Activated B cell treated with CpG ODN at 0.5 μM for 24 hours (primary cell): ENCODE results near the gene ADM2. TPM values are rescaled to one million over a fixed set of nuclear protein-coding genes. Genes with fewer than 3 reads are reported as not detected.
A peak's percentile ranks its signal among the peaks of the same experiment; 100 is the strongest.
"Not testable (repeated sequence)": the region's sequence is repeated elsewhere in the genome, so short reads cannot be mapped to it uniquely, and the experiment has no call there.

Experiments
- ATAC-seq: fragments of 200-7000 bp; cut with Tn5 transposase; one replicate; pipeline ENCODE4 v1.10.0; 2021; ENCODE audit warnings: low read depth, mild to moderate bottlenecking, moderate library complexity
- CTCF ChIA-PET: fragments of 350-600 bp; sonication (Branson Sonifier 250); formaldehyde crosslinking; loops from one replicate; lab custom pipeline; 2021; ENCODE audit warnings: antibody characterized with exemption; lab: Charles Lee
- POLR2A ChIA-PET: fragments of 350-600 bp; sonication (Branson Sonifier 250); formaldehyde crosslinking; loops from one replicate; lab custom pipeline; 2021; ENCODE audit warnings: antibody characterized with exemption; lab: Charles Lee
- DNase-seq: peaks from one replicate; pipeline ENCODE4 v3.0.0; 2022
- H3K27ac Mint-ChIP-seq: one replicate; pipeline ENCODE4 v1.8.0; 2020; ENCODE audit warnings: mixed read lengths
- H3K27me3 Mint-ChIP-seq: one replicate; pipeline ENCODE4 v1.8.0; 2021; ENCODE audit warnings: mixed read lengths
- H3K36me3 Mint-ChIP-seq: one replicate; pipeline ENCODE4 v1.8.0; 2021; ENCODE audit warnings: low read depth, mixed read lengths
- H3K4me1 Mint-ChIP-seq: one replicate; pipeline ENCODE4 v1.8.0; 2021; ENCODE audit warnings: mixed read lengths
- H3K4me3 Mint-ChIP-seq: one replicate; pipeline ENCODE4 v1.8.0; 2020; ENCODE audit warnings: mild to moderate bottlenecking, mixed read lengths
- H3K9me3 Mint-ChIP-seq: one replicate; pipeline ENCODE4 v1.8.0; 2020; ENCODE audit warnings: mixed read lengths
- intact Hi-C: fragments of 100-400 bp; cut with micrococcal nuclease; formaldehyde crosslinking; loops from one replicate; pipeline ENCODE4 v1.15.1; 2024
- total RNA-seq: library from RNA; stranded (reverse); gene quantifications from 2 replicates; pipeline ENCODE4 v1.2.3, GENCODE V29; 2022
- TF ChIP-seq, protein P1 (sequence below): fragments of 200-600 bp; IDR thresholded peaks from one replicate; pipeline ENCODE4 v1.8.0; 2022; ENCODE audit warnings: antibody characterized with exemption, mild to moderate bottlenecking

The ADM2 gene, protein sequence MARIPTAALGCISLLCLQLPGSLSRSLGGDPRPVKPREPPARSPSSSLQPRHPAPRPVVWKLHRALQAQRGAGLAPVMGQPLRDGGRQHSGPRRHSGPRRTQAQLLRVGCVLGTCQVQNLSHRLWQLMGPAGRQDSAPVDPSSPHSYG
- 5.1 and 5.2 TPM in 2 replicates for total RNA-seq

DNA sequence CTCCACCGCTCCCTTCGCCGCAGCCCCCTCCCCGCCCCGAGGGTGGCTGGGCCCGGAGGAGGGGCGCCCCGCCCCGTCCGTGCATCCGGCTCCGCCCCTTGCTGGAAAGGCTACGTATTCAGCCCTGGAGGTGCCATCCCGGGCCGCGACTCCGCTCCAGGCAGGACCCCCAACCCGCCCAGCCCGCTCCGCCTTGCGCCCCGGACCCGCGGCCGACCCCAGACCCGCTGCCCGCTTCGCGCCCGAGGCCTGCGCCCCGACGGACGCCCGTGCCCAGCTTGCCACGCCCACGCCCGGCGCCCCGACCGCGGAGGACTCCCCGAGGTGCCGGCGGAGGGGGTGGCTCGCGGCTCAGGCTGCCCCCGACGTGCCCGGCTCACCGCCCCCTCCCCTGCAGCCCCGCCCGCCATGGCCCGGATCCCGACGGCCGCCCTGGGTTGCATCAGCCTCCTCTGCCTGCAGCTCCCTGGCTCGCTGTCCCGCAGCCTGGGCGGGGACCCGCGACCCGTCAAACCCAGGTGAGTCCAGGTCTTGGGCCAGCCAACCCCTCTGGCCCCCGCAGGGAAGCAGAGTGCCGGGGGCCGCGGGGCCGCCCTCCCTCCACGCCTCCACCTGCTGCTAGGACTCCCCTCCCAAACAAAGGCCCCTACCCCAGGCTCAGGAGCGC is at the start of gene ADM2:
Gene ADM2 (plus strand): TSS at position 104 of the 667 bp plus-strand sequence. CDS start 305 bp downstream, at position 409.
- ATAC-seq (peak; percentile 86), DNase-seq (peak; percentile 69)
- intact Hi-C loops = loop anchor here (1.0 kb wide), 1 partner anchor 11 kb away; no protein-coding TSS in a partner anchor
- TF ChIP-seq, protein P1, sequence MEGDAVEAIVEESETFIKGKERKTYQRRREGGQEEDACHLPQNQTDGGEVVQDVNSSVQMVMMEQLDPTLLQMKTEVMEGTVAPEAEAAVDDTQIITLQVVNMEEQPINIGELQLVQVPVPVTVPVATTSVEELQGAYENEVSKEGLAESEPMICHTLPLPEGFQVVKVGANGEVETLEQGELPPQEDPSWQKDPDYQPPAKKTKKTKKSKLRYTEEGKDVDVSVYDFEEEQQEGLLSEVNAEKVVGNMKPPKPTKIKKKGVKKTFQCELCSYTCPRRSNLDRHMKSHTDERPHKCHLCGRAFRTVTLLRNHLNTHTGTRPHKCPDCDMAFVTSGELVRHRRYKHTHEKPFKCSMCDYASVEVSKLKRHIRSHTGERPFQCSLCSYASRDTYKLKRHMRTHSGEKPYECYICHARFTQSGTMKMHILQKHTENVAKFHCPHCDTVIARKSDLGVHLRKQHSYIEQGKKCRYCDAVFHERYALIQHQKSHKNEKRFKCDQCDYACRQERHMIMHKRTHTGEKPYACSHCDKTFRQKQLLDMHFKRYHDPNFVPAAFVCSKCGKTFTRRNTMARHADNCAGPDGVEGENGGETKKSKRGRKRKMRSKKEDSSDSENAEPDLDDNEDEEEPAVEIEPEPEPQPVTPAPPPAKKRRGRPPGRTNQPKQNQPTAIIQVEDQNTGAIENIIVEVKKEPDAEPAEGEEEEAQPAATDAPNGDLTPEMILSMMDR = no peak
- no peak within 1 kb of the TSS for H3K27ac Mint-ChIP-seq
- H3K36me3 Mint-ChIP-seq = no peaks in the 10 kb centered on the region
- POLR2A ChIA-PET = interaction anchor here (0.6 to 2.7 kb wide), 5 partner anchors 12 to 140 kb away, joined by 3 to 13 read pairs (median 4); no protein-coding TSS in a partner anchor
- no peaks in the 10 kb centered on the region for H3K27me3 Mint-ChIP-seq
- H3K4me1 Mint-ChIP-seq = peaks cover 10% of the 10 kb centered on the region
- peak within 1 kb of the TSS; percentile 76 for H3K4me3 Mint-ChIP-seq
- CTCF ChIA-PET = no interaction called here
- no peaks in the 10 kb centered on the region for H3K9me3 Mint-ChIP-seq

DNA sequence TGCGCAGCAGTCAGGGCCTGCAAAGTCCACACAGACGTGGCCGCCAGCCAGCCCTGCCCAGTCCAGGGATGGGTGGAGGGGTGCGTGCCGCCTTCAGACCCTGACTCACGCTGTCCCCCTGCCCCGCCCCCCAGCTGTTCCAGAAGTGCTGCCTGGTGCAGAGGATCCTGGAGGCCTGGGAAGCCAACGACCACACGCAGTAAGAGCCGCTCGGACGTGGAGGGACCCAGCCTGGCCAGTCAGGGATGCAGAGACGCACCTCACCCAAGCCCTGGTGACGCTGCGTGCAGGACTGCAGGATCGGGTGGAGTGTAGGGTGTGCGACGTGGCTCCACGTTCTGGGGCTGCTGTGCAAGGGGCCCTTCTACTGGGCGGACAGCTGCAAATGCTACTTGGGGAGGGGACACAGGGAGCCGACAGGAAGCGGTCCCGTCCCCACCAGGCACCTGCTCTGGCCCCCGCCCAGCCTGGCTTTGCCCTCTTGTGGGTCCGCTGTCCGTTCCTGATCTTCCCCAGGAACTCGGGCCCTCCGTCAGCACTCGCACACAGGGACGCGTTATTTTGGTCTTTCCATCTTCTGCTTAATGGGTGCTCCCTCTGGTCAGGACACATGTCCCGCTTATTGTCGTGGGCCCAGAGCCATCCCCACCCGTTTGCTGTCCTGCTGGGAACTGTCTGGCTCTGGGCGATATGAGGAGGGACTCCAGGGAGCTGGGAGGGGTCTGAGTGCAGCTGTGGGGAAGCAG is 49.0 kb upstream of the ADM2 start:
- intact Hi-C loops = no loop called here
- Mint-ChIP-seq H3K36me3 (peaks cover 58% of the 10 kb centered on the region), H3K27ac (no peak overlapping the region), H3K4me1 (no peaks in the 10 kb centered on the region), H3K27me3 (no peaks in the 10 kb centered on the region), H3K9me3 (no peaks in the 10 kb centered on the region), H3K4me3 (no peak overlapping the region)
- no peak for ATAC-seq
- TF ChIP-seq, protein P1 = no peak
- CTCF ChIA-PET = no interaction called here
- POLR2A ChIA-PET = no interaction called here
- no peak for DNase-seq

DNA sequence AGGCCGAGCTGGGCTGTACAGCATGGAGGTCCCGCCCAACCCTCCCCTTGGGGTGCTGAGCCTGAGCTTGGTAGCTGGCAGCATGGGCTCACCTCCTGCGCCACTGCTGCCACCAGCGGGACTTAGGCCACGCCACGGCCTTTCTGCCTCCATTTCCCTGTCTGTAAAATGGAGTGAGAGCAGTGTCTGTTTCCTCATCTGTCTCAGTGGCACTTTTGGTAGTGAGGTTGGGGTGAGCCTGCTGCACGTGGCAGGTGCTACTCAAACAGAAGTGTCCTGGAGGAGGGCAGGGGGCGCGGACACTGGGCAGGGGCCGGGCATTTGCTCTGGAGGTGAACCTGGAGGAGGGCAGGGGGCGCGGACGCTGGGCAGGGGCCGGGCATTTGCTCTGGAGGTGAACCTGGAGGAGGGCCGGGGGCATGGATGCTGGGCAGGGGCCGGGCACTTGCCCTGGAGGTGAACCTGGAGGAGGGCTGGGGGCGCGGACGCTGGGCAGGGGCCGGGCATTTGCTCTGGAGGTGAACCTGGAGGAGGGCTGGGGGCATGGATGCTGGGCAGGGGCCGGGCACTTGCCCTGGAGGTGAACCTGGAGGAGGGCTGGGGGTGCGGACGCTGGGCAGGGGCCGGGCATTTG is 48.3 kb upstream of the ADM2 start:
- H3K9me3 Mint-ChIP-seq, H3K27ac Mint-ChIP-seq, CTCF ChIA-PET, intact Hi-C loops, DNase-seq, ATAC-seq, H3K27me3 Mint-ChIP-seq, H3K4me3 Mint-ChIP-seq, POLR2A ChIA-PET, H3K4me1 Mint-ChIP-seq: not testable (repeated sequence)
- peaks cover 60% of the 10 kb centered on the region for H3K36me3 Mint-ChIP-seq

DNA sequence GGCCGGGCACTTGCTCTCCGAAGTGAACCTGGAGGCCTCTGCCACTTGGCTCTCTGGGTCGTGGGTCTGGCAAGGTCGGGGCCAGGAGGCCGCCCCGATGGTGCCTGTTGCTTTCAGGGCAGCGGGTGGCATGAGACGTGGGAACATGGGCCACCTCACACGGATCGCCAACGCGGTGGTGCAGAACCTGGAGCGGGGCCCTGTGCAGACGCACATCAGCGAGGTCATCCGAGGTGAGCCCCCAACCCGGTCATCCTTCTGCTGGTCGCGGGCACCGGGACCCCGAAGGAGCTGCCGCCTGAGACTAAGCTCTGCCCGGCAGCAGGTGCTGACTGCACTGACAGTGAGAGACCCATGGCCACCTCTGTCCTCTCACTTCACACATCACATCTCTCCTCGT is 46.5 kb upstream of the ADM2 start:
- CTCF ChIA-PET = no interaction called here
- Mint-ChIP-seq H3K27ac (no peak overlapping the region), H3K4me3 (no peak overlapping the region), H3K27me3 (no peaks in the 10 kb centered on the region), H3K9me3 (no peaks in the 10 kb centered on the region), H3K36me3 (peaks cover 56% of the 10 kb centered on the region), H3K4me1 (no peaks in the 10 kb centered on the region)
- no peak for DNase-seq
- ATAC-seq = no peak
- TF ChIP-seq, protein P1 = no peak
- intact Hi-C loops = no loop called here
- POLR2A ChIA-PET = no interaction called here

DNA sequence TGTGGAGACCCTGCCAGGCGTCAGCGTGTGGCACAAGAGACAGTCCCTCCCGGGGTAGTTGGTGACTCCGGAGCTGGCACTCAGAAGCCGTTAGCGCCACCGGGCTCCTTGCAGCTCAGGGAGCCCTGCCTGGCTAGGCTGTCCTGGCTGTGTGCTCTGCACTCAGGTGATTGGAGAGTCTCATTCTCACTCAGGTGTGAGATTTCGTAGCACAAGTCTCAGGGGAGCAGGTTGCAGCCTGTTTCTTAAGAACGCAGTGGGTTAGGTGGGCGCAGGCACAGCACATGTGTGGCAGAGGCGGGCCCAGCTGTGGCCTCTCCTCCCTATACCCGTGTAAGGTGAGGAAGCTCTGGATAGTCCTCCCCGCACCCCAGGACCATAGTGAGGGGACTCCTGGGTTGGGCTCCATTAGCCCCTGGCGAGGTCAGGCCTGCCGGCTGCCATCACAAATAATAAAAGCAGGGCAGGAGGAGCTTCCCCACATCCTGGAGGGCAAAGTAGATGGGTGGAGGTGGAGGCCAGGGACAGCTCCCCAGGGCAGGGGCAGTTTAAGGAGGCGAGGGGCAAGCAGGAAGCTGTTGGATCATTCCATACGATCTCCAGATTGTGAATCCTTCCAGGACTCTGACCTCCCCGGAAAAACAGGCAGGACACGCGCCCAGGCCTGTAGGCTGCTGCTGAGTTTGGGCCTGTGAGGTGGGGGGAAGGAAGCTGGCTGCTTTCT is 45.9 kb upstream of the ADM2 start:
- ChIA-PET CTCF (no interaction called here), POLR2A (no interaction called here)
- Mint-ChIP-seq H3K4me1 (no peaks in the 10 kb centered on the region), H3K9me3 (no peaks in the 10 kb centered on the region), H3K27ac (no peak overlapping the region), H3K4me3 (no peak overlapping the region), H3K36me3 (peaks cover 54% of the 10 kb centered on the region), H3K27me3 (no peaks in the 10 kb centered on the region)
- TF ChIP-seq, protein P1 = no peak
- intact Hi-C loops = no loop called here
- DNase-seq = no peak
- ATAC-seq = no peak
